HepG2 (cell line): ENCODE results near the gene PGP. TPM values are rescaled to one million over a fixed set of nuclear protein-coding genes. Genes with fewer than 3 reads are reported as not detected.

Experiments
- ATAC-seq: fragments of 200-7000 bp; cut with Tn5 transposase; 3 replicates; pipeline ENCODE4 v1.9.1; 2020; ENCODE audit warnings: mild to moderate bottlenecking, moderate library complexity
- BruUV-seq: library from RNA; stranded (reverse); fragments of 400-500 nt; replicated peaks from 2 replicates; lab custom pipeline; 2021; lab: Mats Ljungman, UMichigan
- CTCF ChIA-PET: fragments of 300-600 bp; formaldehyde crosslinking; extraction: SDS; loops from one replicate; lab custom pipeline; 2021; ENCODE audit warnings: low total read pairs, inconsistent platforms, low intra/inter-chr PET ratio; lab: Yijun Ruan, JAX
- POLR2A ChIA-PET: fragments of 350-600 bp; sonication (Branson Sonifier 250); formaldehyde crosslinking; loops from one replicate; lab custom pipeline; 2020; ENCODE audit warnings: antibody characterized with exemption, inconsistent platforms; lab: Yijun Ruan, JAX
- DNase-seq: peaks from one replicate; pipeline ENCODE4 v3.0.0-alpha.2; 2015; ENCODE audit warnings: low spot score
- FAIRE-seq: peaks from 3 replicates; lab custom pipeline; 2011; peaks lifted over from hg19 to GRCh38; lab: Jason Lieb, UNC
- H2AFZ ChIP-seq: one replicate; pipeline ENCODE4 v1.6.1; 2011; ENCODE audit warnings: low read length, inconsistent platforms
- H3K27ac ChIP-seq: fragments of 300-600 bp; 3 replicates; pipeline ENCODE4 v1.8.0; 2011; ENCODE audit warnings: mixed run types, mild to moderate bottlenecking, mixed read lengths, low read length, inconsistent platforms; ENCODE audit not compliant: insufficient read depth; ENCODE audit errors: extremely low read length
- H3K27me3 ChIP-seq, 2 experiments: fragments of 200-600 bp in 1 of 2; 2 replicates in 1 of 2; 3 replicates in 1 of 2; pipeline versions ENCODE4 v1.6.0 to v1.8.0; 2011; ENCODE audit warnings: low read length in 2 of 2, mild to moderate bottlenecking in 2 of 2, moderate library complexity in 2 of 2, inconsistent platforms in 1 of 2; ENCODE audit not compliant: insufficient read depth in 2 of 2, control insufficient read depth in 1 of 2
- H3K36me3 ChIP-seq, 2 experiments: fragments of 200-600 bp in 1 of 2; replicated peaks in 1 of 2; 2 replicates in 1 of 2; 3 replicates in 1 of 2; pipeline versions ENCODE4 v1.5.1 to v1.8.0; 2011; ENCODE audit warnings: low read length in 2 of 2, inconsistent platforms in 1 of 2; ENCODE audit not compliant: insufficient read depth in 2 of 2, control insufficient read depth in 1 of 2
- H3K4me1 ChIP-seq: 2 replicates; pipeline ENCODE4 v1.5.1; 2012; ENCODE audit warnings: low read length, inconsistent platforms; ENCODE audit not compliant: insufficient read depth
- H3K4me2 ChIP-seq: 2 replicates; pipeline ENCODE4 v1.6.0; 2011; ENCODE audit warnings: low read depth, low read length, inconsistent platforms
- H3K4me3 ChIP-seq, 3 experiments: fragments of 200-600 bp in 1 of 3; sonication (generic), shearing (Covaris generic) in 1 of 3; replicated peaks in 1 of 3; 2 replicates each; pipeline ENCODE4 v1.5.1; 2011 to 2016; ENCODE audit warnings: low read length in 3 of 3, inconsistent platforms in 2 of 3, low read depth in 2 of 3, mild to moderate bottlenecking in 2 of 3, control low read depth in 1 of 3, mixed read lengths in 1 of 3; ENCODE audit not compliant: insufficient read depth in 1 of 3
- H3K79me2 ChIP-seq: one replicate; pipeline ENCODE4 v1.6.1; 2011; ENCODE audit warnings: low read length, inconsistent platforms; ENCODE audit not compliant: insufficient read depth
- H3K9ac ChIP-seq: 2 replicates; pipeline ENCODE4 v1.6.0; 2011; ENCODE audit warnings: mild to moderate bottlenecking, low read depth, low read length, inconsistent platforms; ENCODE audit not compliant: insufficient read depth
- H3K9me3 ChIP-seq: 2 replicates; pipeline ENCODE4 v1.5.1; 2012; ENCODE audit warnings: mild to moderate bottlenecking, low read length
- H4K20me1 ChIP-seq: 2 replicates; pipeline ENCODE4 v1.6.0; 2011; ENCODE audit warnings: inconsistent platforms, mild to moderate bottlenecking, low read length, moderate library complexity; ENCODE audit not compliant: insufficient read depth
- RAD51 ChIP-seq: fragments of 450-650 bp; IDR thresholded peaks from 2 replicates; pipeline ENCODE4 v1.6.1; 2016; ENCODE audit warnings: borderline replicate concordance
- RBFOX2 ChIP-seq: fragments of 200-400 bp; formaldehyde crosslinking; IDR thresholded peaks from 2 replicates; pipeline ENCODE4 v1.6.1; 2017; ENCODE audit warnings: low read depth, mild to moderate bottlenecking, low read length
- SMARCE1 ChIP-seq: fragments of 450-650 bp; IDR thresholded peaks from 2 replicates; pipeline ENCODE4 v1.6.1; 2017; ENCODE audit warnings: borderline replicate concordance
- THAP9 ChIP-seq: sonication (generic); formaldehyde crosslinking; IDR thresholded peaks from 2 replicates; pipeline ENCODE4; 2020; ENCODE audit warnings: missing genetic modification reagents, mild to moderate bottlenecking, borderline replicate concordance
- ZNF354B ChIP-seq: sonication (generic); formaldehyde crosslinking; IDR thresholded peaks from 2 replicates; pipeline ENCODE4 v1.8.0; 2022; ENCODE audit warnings: mild to moderate bottlenecking, missing genetic modification reagents
- WGBS: methylation state at CpG from one replicate; pipeline ENCODE4 v1.1.6; 2017; ENCODE audit warnings: low lambda C conversion rate; 5-methylcytosine and 5-hydroxymethylcytosine counted together
- in situ Hi-C: cut with HindIII; loops from 2 replicates; pipeline ENCODE4 v1.10.0; 2017; ENCODE audit warnings: low pct_unique_long_range_greater_than_20kb; ENCODE audit not compliant: extremely low pct_ligation_motif_present
- intact Hi-C: fragments of 100-400 bp; cut with micrococcal nuclease; formaldehyde crosslinking; loops from one replicate; pipeline ENCODE4 v1.10.0; 2022; ENCODE audit not compliant: unreplicated experiment
- polyA plus RNA-seq, 8 experiments: library from polyadenylated mRNA; depleted of rRNA in 3 of 8; stranded (reverse) in 7 of 8; unstranded in 1 of 8; fragments of >200 nt; fragmentation: Illumina TruSeq in 4 of 8; extraction: Trizol in 4 of 8; gene quantifications; 2 replicates each; pipeline versions ENCODE4 v1.2.1 to v1.2.3, GENCODE V29; 2011 to 2016; ENCODE audit warnings: low read depth in 4 of 8, missing spikeins in 1 of 8, mixed read lengths in 1 of 8; ENCODE audit not compliant: insufficient read depth in 1 of 8
- total RNA-seq, 5 experiments: library from RNA; depleted of rRNA; stranded (reverse); fragments of >200 nt; fragmentation: Illumina TruSeq; extraction: Trizol; gene quantifications; 2 replicates each; pipeline ENCODE4 v1.2.3, GENCODE V29; 2016; ENCODE audit warnings: low read depth in 1 of 5
- TF ChIP-seq, protein P1 (sequence below): sonication (generic); formaldehyde crosslinking; IDR thresholded peaks from 2 replicates; pipeline ENCODE4 v1.5.1; 2020; ENCODE audit warnings: mild to moderate bottlenecking, missing genetic modification reagents, borderline replicate concordance
- TF ChIP-seq, protein P2 (sequence below): sonication (generic); formaldehyde crosslinking; IDR thresholded peaks from 2 replicates; pipeline ENCODE4 v1.5.1; 2020; ENCODE audit warnings: missing genetic modification reagents, mild to moderate bottlenecking, borderline replicate concordance

Gene PGP
- total and polyA plus RNA-seq, 2 of the 13 experiments (the other 11 are each of a cell fraction or from before 2014, with no cell fraction given), result 7.3 to 18.3 TPM

GRCh38 chr16:2229632-2230250, 15.1 kb upstream of the PGP start:
- H4K20me1 ChIP-seq, result peaks cover 11% of the 10 kb centered on the region
- H3K9me3 ChIP-seq, result no peaks in the 10 kb centered on the region
- ATAC-seq (no peak), DNase-seq (no peak), FAIRE-seq (no peak)
- peaks cover 23 to 43% of the 10 kb centered on the region in 2 experiments; a peak in 4 of 5 replicates for H3K36me3 ChIP-seq
- no peak overlapping the region for H3K27ac ChIP-seq
- no peak overlapping the region for H2AFZ ChIP-seq
- POLR2A ChIA-PET, result no interaction called here
- H3K9ac ChIP-seq, result no peak overlapping the region
- peaks cover 24% of the 10 kb centered on the region for H3K4me1 ChIP-seq
- BruUV-seq, result no TSS peak
- H3K4me3 ChIP-seq, result no peak overlapping the region
- no peak overlapping the region for H3K4me2 ChIP-seq
- H3K79me2 ChIP-seq, result peaks cover 7% of the 10 kb centered on the region
- 97% methylated on average over 15 of the region's 23 CpGs for WGBS
- in situ Hi-C loops, result no loop called here
- CTCF ChIA-PET, result no interaction called here
- H3K27me3 ChIP-seq, result no peaks in the 10 kb centered on the region
- intact Hi-C loops, result no loop called here
- TF ChIP-seq ZNF354B (CRISPR knock-in tag) (no peak), RAD51 (no peak), RBFOX2 (peak; percentile 17; the same call in 1 of the 2 replicates), THAP9 (CRISPR knock-in tag) (no peak), SMARCE1 (no peak)
- TF ChIP-seq, protein P1, sequence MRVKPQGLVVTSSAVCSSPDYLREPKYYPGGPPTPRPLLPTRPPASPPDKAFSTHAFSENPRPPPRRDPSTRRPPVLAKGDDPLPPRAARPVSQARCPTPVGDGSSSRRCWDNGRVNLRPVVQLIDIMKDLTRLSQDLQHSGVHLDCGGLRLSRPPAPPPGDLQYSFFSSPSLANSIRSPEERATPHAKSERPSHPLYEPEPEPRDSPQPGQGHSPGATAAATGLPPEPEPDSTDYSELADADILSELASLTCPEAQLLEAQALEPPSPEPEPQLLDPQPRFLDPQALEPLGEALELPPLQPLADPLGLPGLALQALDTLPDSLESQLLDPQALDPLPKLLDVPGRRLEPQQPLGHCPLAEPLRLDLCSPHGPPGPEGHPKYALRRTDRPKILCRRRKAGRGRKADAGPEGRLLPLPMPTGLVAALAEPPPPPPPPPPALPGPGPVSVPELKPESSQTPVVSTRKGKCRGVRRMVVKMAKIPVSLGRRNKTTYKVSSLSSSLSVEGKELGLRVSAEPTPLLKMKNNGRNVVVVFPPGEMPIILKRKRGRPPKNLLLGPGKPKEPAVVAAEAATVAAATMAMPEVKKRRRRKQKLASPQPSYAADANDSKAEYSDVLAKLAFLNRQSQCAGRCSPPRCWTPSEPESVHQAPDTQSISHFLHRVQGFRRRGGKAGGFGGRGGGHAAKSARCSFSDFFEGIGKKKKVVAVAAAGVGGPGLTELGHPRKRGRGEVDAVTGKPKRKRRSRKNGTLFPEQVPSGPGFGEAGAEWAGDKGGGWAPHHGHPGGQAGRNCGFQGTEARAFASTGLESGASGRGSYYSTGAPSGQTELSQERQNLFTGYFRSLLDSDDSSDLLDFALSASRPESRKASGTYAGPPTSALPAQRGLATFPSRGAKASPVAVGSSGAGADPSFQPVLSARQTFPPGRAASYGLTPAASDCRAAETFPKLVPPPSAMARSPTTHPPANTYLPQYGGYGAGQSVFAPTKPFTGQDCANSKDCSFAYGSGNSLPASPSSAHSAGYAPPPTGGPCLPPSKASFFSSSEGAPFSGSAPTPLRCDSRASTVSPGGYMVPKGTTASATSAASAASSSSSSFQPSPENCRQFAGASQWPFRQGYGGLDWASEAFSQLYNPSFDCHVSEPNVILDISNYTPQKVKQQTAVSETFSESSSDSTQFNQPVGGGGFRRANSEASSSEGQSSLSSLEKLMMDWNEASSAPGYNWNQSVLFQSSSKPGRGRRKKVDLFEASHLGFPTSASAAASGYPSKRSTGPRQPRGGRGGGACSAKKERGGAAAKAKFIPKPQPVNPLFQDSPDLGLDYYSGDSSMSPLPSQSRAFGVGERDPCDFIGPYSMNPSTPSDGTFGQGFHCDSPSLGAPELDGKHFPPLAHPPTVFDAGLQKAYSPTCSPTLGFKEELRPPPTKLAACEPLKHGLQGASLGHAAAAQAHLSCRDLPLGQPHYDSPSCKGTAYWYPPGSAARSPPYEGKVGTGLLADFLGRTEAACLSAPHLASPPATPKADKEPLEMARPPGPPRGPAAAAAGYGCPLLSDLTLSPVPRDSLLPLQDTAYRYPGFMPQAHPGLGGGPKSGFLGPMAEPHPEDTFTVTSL, result no peak
- TF ChIP-seq, protein P2, sequence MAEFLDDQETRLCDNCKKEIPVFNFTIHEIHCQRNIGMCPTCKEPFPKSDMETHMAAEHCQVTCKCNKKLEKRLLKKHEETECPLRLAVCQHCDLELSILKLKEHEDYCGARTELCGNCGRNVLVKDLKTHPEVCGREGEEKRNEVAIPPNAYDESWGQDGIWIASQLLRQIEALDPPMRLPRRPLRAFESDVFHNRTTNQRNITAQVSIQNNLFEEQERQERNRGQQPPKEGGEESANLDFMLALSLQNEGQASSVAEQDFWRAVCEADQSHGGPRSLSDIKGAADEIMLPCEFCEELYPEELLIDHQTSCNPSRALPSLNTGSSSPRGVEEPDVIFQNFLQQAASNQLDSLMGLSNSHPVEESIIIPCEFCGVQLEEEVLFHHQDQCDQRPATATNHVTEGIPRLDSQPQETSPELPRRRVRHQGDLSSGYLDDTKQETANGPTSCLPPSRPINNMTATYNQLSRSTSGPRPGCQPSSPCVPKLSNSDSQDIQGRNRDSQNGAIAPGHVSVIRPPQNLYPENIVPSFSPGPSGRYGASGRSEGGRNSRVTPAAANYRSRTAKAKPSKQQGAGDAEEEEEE, result no peak
